Astrocyte (in vitro differentiated cells and primary cell): ENCODE data around the gene RARB.

Experiments
- CTCF ChIP-seq: IDR thresholded peaks from 2 replicates; pipeline ENCODE4 v1.5.1; 2011; ENCODE audit warnings: low read depth, mild to moderate bottlenecking, inconsistent platforms, low read length, moderate library complexity; ENCODE audit not compliant: insufficient read depth
- EZH2 ChIP-seq: IDR thresholded peaks from 2 replicates; pipeline ENCODE4 v1.6.1; 2012; ENCODE audit warnings: mild to moderate bottlenecking, low read length, inconsistent platforms; ENCODE audit not compliant: insufficient read depth

GRCh38 chr3:25423780-25424588 lies 4.1 kb upstream of the RARB start:
- TF ChIP-seq CTCF: no peak
- TF ChIP-seq EZH2: no peak
